VCaP (cell line): ENCODE measurements around the gene GCAT.

ENCODE experiments used
- H3K27ac ChIP-seq: fragments of 450-650 bp; 2 replicates; pipeline ENCODE4 v1.5.1; 2017
- CTCF ChIP-seq: fragments of 450-650 bp; conservative IDR thresholded peaks from 2 replicates; pipeline ENCODE4 v1.5.1; 2017; ENCODE audit warnings: mild to moderate bottlenecking, moderate library complexity

Gene GCAT

DNA sequence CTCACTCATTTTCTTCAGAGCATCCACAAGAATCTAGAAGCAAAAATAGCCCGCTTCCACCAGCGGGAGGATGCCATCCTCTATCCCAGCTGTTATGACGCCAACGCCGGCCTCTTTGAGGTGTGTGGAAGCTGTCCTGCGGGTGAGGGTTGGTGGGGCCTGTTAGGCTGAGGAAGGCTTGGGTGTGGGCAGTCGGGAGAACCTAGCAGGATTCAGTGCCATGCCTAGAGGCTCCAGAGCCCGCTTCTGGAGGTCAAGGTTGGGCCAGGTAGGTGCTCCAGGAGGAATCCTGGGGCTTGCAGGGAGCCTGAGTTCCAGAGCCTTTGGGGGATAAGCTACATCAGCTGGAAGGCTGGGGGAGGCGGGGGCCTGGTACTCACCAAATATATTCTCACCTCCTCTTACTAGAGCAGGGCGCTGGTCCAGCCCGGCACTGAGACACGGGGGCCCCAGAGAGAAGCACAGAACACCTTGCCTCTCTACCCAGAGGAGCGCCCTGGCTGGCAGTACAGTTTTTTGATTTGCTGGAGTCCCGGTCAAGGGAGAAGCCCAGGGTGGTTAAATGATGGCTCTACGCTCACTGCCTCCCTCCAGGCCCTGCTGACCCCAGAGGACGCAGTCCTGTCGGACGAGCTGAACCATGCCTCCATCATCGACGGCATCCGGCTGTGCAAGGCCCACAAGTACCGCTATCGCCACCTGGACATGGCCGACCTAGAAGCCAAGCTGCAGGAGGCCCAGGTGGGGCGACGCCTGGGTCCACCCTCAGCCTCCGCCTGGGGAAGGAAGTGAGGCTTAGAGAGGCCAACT lies 5.3 kb downstream of the GCAT start:
- TF ChIP-seq CTCF = no peak

GRCh38 chr22:37815593-37815992 lies 7.9 kb downstream of the GCAT start:
- no peak for TF ChIP-seq CTCF
- no peak overlapping the region for H3K27ac ChIP-seq

More for the DNA sequence above, 5.3 kb downstream of the GCAT start:
- no peak overlapping the region for H3K27ac ChIP-seq

DNA sequence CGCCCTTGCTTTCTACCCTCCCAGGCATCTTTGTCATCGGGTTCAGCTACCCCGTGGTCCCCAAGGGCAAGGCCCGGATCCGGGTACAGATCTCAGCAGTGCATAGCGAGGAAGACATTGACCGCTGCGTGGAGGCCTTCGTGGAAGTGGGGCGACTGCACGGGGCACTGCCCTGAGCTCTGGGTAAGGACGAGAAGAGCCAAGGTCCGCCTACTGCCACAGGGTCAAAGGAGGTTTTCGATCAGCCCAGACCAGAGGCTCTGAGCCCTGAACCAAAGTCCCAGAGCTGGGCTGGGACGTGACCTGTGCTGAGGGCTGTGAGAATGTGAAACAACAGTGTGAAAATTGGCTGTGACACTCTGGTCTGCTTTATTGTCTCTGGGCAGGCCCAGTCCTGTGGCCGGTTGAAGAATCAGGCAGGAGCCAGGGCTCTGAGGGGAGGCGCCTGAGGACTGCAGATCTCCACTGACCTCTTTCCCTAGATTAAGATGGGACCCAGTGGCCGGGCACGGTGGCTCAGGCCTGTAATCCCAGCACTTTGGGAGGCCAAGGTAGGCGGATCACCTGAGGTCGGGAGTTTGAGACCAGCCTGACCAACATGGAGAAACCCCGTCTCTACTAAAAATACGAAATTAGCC lies 8.9 kb downstream of the GCAT start:
- TF ChIP-seq CTCF = no peak

GRCh38 chr22:37817705-37818408 lies 10.1 kb downstream of the GCAT start:
- TF ChIP-seq CTCF = peak; percentile 95

More for the DNA sequence above, 8.9 kb downstream of the GCAT start:
- H3K27ac ChIP-seq = no peak overlapping the region

GRCh38 chr22:37818409-37819104 lies 10.8 kb downstream of the GCAT start:
- no peak overlapping the region for H3K27ac ChIP-seq
- TF ChIP-seq CTCF = no peak

More at GRCh38 chr22:37817705-37818408, 10.1 kb downstream of the GCAT start:
- peak overlapping the region; percentile 27; the same call in 1 of the 2 replicates for H3K27ac ChIP-seq

- no peak for TF ChIP-seq CTCF
- H3K27ac ChIP-seq = no peak overlapping the region
Observed at GRCh38 chr22:37819105-37819433, 11.3 kb downstream of the GCAT start.

DNA sequence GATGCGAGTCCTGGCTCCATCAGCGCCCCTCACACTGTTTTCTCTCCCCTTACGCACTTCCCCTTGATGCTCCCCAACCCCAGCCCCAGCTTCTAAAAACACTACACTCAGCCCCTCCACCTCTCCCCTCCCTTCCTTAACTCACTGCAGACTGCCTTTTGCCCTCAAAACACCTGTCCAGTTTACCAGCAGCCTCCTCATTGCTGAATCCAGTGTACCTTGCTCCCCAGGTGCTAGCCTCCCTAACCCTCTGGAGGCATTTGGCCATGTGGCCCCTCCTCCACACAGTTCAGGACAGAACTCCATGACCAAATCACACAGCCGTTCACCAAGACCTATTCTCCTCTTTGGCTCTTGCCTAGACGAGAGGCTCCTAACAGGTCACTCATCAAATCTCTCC lies 12.6 kb downstream of the GCAT start:
- no peak overlapping the region for H3K27ac ChIP-seq
- no peak for TF ChIP-seq CTCF
